ENCODE data around the gene SLC16A7.
"Not testable (repeated sequence)": the region's sequence is repeated elsewhere in the genome, so short reads cannot be mapped to it uniquely, and the experiment has no call there.

SLC16A7 gene, protein sequence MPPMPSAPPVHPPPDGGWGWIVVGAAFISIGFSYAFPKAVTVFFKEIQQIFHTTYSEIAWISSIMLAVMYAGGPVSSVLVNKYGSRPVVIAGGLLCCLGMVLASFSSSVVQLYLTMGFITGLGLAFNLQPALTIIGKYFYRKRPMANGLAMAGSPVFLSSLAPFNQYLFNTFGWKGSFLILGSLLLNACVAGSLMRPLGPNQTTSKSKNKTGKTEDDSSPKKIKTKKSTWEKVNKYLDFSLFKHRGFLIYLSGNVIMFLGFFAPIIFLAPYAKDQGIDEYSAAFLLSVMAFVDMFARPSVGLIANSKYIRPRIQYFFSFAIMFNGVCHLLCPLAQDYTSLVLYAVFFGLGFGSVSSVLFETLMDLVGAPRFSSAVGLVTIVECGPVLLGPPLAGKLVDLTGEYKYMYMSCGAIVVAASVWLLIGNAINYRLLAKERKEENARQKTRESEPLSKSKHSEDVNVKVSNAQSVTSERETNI

DNA sequence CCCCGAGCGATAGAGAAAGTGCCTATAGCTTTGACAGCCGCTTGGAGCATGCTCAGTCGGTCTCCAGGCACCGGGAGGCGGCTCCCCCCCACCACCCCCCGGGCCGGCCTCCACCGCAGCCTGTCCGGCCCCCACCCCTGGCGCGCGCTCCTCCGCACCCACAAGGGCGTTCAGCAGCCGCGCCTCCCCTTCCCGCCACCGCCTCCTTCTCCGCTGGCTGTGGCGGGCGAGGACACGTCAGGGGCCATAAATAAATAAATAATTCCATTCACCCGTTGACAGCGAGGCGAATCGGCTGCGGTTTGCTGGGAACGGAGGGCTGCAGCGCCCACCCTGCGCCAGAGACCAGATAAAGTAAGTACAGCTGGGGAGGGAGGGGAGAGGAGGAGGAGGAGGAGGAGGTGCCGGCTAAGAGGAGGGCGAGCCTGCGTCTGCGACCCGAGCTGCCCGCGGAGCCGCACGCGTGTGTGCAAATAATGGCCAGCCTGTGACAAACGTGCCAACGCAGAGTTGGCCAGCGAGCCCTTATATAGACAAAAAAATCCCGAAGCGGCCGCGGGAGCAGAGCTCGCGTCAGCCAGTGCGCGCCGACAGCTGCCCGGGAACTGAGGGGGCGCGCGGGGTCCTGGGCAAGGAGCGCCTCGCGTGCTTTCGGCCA, at the start of gene SLC16A7:
SLC16A7 (plus strand) TSS at position 147 of the 658 bp plus-strand sequence. CDS start 108,773 bp downstream, outside the sequence.
- in situ Hi-C loops (cut with MboI; ENCODE audit: low sequenced_read_pairs): no loop called here

DNA sequence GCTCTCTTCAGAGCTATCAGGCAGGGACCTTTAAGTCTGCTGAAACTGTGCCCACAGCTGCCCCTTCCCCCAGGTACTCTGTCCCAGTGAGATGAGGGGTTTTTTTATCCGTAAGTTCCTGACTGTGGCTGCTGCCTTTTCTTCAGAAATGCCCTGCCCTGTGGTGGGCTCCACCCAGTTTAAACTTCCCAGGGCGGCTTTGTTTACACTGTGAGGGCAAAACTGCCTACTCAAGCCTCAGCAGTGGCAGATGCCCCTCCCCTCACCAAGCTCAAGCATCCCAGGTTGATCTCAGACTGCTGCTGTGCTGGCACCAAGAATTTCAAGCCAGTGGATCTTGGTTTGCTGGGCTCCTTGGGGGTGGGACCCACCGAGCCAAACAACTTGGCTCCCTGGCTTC, 46.9 kb upstream of the SLC16A7 start:
- in situ Hi-C loops (cut with MboI; ENCODE audit: low sequenced_read_pairs): no loop called here

DNA sequence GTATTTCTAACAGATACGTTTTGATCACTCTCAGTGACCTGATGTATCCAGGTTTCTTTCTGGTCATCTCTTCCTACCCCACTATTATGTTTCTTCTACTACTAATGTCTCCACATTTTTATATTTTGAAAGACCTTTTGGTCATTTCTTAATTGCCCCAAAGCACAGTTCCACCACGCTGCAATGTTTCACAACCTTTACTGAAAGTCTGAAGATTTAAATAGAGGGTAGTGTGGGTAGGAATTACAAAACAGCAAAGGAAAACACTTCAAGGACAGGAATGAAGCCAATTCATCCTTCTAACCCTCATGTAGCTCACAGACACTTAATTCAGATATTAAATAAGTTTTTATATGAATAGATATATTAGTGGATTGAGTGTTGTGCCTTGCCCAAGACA, 36.1 kb upstream of the SLC16A7 start:
- in situ Hi-C loops (cut with MboI; ENCODE audit: low sequenced_read_pairs): no loop called here

DNA sequence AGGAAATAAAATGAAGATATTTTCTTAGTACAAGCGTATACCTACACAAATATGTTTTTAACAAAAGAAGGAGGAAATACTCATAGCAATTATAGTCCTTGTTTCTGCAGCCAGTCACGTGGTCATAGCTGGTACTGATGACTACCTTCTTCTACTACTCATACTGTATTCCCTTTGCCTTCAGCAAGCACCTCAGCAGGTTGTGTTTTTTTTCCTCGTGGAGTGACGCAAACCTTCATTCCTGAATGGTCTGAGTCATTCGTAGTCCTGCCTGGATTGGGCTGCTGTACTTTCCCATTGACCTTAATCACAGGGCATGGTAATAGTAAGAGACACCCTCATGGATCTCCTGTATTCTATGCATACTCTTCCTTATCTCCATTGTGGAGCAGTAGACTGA, 25.7 kb upstream of the SLC16A7 start:
- in situ Hi-C loops (cut with MboI; ENCODE audit: low sequenced_read_pairs): no loop called here

DNA sequence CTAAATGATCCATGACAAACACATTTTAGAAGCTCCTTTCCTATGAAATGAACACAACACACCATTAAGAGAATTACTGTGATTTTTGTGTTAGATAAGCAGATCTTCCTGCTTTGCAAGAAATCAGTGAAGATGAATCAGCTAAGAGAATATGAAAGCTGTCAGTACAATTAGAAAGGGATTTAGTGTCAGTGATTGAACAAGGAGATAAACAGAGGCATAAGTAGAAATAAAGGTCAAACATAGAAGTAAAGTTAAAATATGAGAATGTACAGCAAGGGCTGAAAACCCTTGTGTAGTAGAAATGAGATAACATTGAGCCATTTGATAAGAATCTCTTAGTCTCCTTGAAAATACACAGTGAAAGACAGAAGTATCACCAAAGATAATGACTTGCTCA, 21.4 kb upstream of the SLC16A7 start:
- in situ Hi-C loops (cut with MboI; ENCODE audit: low sequenced_read_pairs): no loop called here

DNA sequence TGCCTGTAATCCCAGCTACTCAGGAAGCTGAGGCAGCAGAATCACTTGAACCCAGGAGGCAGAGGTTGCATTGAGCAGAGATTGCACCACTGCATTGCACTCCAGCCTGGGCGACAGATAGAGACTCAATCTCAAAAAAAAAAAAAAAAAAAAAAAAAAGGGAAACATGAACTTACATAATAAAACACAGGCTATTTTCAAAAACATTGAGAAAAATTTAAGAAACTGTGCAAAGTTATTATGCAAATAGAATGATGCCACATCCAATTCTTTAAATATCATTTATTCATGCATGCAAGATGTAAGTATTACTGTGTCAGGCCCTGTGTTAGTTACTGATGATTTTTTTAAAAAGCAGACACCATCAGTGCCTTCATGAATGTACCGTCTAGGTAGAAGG, 20.0 kb upstream of the SLC16A7 start:
- in situ Hi-C loops (cut with MboI; ENCODE audit: low sequenced_read_pairs): no loop called here

DNA sequence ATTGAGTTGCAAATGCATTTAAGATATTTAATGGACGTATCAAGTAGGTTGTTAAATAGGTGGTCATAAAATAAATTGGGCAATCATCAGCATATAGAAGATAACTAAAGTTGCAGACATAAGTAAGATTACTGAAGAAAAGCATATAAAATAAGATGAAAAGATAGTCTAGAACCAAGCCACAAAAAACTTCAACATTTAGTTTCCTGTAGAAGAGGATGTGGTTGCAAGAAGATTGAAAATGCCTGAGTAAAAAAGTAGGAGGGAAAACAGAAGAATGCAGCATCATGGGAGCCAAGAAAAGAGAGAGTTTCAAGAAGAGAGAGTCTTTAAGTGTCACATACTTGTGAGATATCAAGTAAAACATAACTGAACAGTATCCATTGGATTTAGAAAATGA, 17.6 kb upstream of the SLC16A7 start:
- in situ Hi-C loops (cut with MboI; ENCODE audit: low sequenced_read_pairs): no loop called here

DNA sequence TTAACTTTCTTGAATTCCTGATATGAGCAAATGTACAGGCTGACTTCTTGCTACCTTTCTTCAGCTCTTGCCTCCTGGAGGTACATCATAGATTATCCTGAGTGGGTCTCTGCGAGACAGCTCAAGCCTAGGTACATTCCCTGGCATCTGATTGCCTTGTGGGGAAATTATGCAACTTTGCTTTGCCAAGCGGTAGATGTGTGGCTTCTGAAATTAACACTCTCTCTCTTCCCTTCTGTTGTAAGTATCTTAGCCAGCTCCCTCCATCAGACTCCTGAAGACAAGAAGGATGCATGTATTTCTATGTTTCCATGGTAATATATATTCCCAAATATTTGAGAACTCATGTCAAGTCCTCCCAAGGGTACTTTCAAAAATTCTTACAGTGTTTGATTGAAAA, 16.2 kb upstream of the SLC16A7 start:
- in situ Hi-C loops (cut with MboI; ENCODE audit: low sequenced_read_pairs): no loop called here

DNA sequence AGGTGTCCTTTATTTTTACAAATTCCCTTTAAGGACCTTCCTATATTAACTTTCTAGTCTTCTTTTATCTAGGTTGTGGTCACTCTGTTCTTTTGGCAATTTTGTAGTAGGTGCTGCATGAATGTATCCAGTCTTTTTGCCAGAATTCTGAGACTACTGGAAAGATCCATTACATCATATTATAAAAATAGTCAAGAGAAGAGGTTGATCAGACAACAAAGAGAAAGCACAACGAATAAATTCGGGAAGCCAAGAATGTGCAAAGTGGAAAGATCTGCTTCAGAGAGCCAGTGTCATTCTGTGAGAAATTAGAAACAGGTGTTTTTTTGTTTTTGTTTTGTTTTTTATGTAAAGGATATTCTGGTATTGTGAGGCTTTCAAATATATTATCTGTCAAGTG, 15.8 kb upstream of the SLC16A7 start:
- in situ Hi-C loops (cut with MboI; ENCODE audit: low sequenced_read_pairs): no loop called here

DNA sequence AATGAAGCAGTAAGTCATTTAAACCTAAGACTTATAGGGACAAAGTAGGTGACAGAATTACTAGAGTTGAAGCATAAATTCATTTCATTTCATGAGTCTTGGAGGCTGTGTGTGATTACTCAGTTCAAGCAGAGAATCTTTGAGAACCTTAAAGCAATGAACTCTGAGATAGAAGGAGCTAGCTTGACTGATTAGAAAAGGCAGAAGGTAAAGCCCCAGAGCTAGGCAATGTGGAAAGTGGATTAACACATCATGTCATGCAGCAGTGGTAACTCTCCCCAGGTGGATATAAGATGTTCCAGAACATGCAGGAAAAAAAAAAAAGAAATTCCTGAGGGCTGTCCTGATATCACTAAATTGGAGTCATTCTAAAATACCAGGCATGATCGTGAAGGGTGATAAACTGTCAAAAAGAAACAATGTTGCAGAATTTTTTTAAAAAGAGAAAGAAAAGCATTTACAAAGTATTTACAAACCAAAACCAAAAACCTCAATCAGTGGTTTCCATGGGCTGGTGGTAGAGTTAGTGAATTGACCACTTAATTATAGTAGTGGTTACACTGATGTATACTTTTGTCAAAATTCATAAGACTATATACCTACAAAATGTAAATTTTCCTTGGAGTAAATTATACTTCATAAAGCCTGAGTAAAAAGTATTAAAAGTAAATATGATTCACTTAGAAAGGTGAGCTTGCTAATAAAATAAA, 12.7 kb upstream of the SLC16A7 start:
- in situ Hi-C loops (cut with MboI; ENCODE audit: low sequenced_read_pairs): no loop called here

DNA sequence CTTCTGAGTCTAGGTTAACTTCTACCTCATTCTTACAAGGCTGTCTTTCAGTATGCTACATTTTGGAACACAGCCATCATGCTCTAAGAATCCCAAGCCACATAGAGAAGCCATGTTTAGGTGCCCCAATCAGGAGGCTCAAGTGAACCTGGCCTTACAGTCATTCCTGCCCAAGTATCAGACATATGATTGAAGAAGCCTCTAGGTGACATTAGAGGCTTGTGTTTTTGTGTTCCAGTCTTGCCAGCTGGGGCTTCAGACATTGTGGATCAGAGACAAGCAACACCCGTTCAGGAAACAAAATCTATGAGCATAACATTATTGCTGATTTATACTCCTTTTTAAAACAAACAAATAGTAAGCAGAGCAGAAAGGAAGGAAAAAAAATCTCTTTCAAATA, 8.1 kb upstream of the SLC16A7 start:
- in situ Hi-C loops (cut with MboI; ENCODE audit: low sequenced_read_pairs): no loop called here

DNA sequence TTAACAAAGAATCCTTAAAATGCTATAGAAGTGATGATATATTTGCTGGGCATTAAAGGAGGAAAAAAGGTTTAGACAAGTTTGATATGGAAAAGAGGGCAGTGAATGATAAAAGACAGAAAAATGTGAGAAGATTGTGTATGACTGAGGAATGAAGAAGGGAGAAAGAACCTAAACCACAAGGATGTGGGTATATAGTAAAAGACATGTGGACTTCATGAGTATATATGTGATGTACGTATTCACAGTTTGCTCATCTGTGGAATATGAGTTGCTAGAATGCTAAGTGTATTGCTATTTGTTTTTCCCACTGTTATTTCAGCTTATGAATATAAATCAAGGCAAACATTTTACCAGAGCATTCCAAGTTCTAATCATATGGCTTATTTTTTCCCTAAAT, 2.1 kb upstream of the SLC16A7 start:
- in situ Hi-C loops (cut with MboI; ENCODE audit: low sequenced_read_pairs): no loop called here

DNA sequence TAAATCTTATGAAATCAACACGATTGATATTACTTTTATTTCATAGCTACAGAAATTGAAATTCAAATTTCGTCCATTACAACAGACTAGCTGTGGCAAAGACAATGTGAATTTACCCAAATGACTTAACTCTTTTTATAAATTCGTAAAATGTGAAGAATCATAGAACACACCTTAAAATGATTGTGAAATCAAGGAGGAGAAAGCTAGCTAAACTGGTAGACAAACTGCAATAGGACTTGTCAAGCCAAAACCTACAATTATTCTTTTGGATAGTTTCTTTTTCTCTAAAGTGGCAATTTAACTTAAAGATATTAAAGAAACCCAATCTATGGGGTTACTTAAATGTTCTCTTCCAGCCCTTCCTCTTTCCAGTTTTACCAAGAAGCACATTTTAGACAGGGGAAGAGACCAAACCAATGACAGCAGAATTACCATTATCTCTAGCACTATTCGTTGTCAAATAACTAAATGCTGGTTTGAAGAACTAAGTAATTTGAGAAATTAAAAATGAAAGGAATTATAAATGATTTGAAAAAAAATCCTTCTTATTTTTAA, 807 bp upstream of the SLC16A7 start:
- in situ Hi-C loops (cut with MboI; ENCODE audit: low sequenced_read_pairs): no loop called here

DNA sequence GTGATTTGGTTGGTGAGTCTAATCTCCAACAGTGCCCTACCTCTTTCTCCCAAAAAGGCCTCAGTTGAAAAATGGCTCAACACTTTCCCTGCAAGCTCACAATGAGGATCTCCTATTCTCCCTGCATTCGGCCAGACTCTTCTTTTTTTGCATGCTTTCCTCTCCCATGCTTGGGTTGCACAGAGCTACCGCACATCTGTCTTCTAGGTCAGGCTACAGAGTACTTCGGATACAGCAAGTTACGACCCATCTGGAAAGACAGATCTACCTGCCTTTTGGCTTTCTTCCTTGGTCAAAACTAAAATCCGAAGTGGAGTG, 305 bp upstream of the SLC16A7 start:
- in situ Hi-C loops (cut with MboI; ENCODE audit: low sequenced_read_pairs): no loop called here

DNA sequence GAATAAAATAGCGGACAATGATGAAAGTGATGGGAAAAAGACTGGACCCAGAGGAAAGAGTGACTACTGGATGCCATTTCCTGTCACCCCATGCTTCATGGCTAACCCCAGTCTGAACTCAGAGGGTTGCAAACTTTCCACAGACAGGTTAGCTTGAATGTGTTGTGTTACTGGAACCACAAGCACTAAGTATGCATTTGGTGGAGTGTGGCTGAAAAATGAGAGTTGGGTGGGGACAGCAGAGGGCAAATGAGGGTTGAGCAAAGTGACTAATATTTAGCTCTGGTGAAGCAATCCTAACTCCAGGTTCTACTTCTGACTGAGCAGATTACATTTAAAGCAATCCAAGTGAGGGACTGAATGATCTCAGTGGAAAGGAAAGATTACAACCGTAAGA, 1.6 kb downstream of the SLC16A7 start:
- in situ Hi-C loops (cut with MboI; ENCODE audit: low sequenced_read_pairs): no loop called here

DNA sequence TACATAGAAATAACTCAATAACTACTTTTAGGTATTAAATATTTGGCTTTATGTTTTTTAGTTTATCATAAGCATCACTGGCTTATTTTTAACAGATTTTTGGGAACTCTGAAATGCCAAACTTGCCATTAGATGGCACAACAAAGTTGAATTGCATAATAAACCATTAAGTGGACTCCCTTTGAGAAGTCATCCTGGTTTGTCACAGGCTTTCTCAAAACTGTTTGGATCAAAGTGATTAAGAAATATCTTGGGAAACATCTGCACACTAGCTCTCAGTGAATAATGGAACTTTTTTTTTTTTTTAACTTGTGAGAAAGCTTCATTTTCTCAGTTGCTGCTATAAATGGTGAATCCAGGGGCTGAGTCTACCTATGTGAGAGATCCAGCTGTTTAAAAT, 4.3 kb downstream of the SLC16A7 start:
- in situ Hi-C loops (cut with MboI; ENCODE audit: low sequenced_read_pairs): no loop called here

DNA sequence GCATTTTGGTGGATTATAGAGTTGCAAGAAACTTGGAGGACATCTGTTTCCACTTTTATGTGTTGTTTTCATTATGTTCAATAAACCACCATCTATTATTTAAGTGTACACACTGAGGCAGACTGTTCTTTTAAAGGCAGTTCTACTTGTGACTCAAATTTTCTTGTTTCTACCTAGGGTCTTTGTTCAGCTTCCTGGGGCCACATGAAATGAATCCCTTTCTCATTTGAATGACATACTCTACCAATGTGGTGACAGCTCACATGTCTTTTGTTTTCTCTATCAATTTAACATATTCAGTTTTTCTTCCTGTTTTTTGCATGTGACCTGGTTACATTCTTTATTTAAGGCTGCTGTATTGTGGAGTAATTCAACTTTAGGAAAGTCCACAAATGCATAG, 7.9 kb downstream of the SLC16A7 start:
- in situ Hi-C loops (cut with MboI; ENCODE audit: low sequenced_read_pairs): no loop called here

DNA sequence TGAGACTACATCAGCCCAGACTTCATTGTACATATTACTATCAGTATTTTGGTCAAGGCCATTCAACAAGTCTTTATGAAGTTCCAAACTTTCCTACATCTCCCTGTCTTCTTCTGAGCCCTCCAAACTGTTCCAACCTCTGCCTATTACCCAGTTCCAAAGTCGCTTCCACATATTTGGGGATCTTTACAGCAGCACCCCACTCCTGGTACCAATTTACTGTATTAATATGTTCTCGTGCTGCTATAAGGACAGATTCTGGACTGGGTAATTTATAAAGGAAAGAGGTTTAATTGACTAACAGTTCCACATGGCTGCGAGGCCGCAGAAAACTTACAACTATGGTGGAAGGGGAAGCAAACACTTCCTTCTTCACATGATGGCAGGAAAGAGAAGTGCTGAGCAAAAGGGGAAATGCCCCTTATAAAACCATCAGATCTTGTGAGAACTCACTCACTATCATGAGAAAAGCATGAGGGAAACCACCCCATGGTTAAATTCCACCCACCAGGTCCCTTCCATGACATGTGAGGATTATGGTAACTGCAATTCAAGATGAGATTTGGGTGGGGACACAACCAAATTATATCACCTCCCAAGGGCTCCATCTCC, 17.1 kb downstream of the SLC16A7 start:
- in situ Hi-C loops (cut with MboI; ENCODE audit: low sequenced_read_pairs): not testable (repeated sequence)

DNA sequence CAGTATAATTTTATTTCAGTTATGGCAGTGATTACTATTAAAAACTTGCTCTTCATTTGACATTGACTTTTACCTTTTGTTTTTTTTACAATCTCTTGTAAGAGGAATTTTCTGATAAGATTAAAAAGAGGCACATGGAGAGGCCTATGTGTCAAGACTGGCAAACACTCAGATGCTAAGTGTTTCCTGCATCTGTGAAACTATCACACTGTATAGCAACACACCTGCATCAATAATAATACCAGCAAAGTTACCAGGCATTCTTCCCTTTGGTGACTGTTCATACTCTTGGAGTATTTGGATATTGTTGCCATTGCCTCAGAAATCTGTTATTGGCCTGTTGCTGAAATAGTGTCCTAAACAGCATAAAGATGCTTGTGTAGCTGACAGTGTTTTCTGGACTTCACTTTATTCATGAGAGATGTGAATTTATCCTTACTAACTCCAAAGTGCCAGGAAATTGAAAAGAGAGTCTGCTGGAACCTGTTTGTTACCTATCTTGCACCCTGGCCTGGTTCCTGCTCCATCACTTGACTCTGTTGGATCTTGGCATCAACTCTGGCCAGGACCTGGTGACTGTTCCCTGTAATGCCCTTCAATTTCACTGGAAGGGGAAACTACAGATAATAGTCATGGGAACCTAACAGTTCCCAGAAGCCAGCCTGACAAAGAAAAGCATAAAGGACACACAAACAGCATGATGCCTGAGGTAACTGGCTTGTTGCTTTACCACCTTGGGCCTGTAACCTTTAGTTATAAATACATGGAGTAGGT, 19.8 kb downstream of the SLC16A7 start:
- in situ Hi-C loops (cut with MboI; ENCODE audit: low sequenced_read_pairs): no loop called here

DNA sequence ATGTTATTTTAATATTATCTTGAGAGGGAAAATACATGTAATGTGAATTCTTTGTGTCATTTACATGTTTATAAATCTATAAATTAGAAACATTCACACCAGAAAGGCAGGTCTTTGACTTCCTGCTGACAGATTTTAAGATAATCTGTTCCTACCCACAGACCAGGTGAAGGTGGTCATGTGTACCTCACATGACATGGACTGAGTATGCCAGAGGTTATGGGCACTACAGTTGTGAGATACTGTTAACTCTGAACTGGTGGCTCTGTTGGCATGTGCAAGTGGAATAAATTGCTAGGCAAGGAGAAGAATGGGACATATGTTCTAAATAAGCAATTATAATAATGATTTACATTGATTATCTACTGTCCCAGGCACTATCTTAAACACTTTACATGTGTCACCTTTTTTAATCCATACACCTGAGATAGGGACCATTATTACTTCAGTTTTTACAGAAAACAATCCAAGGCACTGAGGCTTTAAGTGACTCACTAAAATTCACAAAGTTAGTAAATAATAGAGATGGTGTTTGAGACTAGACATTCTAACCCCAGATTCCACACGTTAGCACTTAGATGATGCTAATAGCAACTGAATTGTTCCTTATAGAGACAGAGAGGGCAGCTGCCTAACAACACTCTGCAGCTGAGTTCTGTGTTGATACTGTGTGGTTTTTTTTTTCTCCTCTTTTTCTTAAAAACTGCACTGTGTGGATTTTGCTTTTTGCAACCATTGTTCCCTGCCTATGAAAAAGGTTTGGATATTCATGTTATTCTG, 23.8 kb downstream of the SLC16A7 start:
- in situ Hi-C loops (cut with MboI; ENCODE audit: low sequenced_read_pairs): no loop called here

Data from HL-60/S4 treated with phorbol 12-myristate 13-acetate at 8.2 ng/mL for 4 days and 3 days (cell line).